Peyer's patch (tissue), 4 donors: ENCODE data around the gene TRPM6.
"Not testable (repeated sequence)": the region's sequence is repeated elsewhere in the genome, so short reads cannot be mapped to it uniquely, and the experiment has no call there.

Experiments used
- CTCF ChIP-seq, 6 experiments: fragments of 450-650 bp in 4 of 6; fragments of 200-600 bp in 2 of 6; sonication (generic) in 1 of 6; IDR thresholded peaks; one replicate each; pipeline ENCODE4 v1.5.1; 2017 to 2019; ENCODE audit warnings: antibody characterized with exemption in 6 of 6, mild to moderate bottlenecking in 3 of 6, moderate library complexity in 1 of 6
- POLR2A ChIP-seq, 2 donors: fragments of 450-650 bp; IDR thresholded peaks; one replicate each; pipeline ENCODE4 v1.5.1; 2017; ENCODE audit warnings: antibody characterized with exemption in 2 of 2, mild to moderate bottlenecking in 2 of 2, moderate library complexity in 2 of 2

- not testable (repeated sequence) for TF ChIP-seq CTCF, POLR2A (IDR thresholded peaks at IDR 0.05)
Observed at GRCh38 chr9:74888449-74888848, 728 bp upstream of the TRPM6 start.
